CD4-positive, alpha-beta T cell (primary cell): ENCODE measurements around the gene G2E3. TPM values are rescaled to one million over a fixed set of nuclear protein-coding genes. Genes with fewer than 3 reads are reported as not detected.
"Not testable (repeated sequence)": the region's sequence is repeated elsewhere in the genome, so short reads cannot be mapped to it uniquely, and the experiment has no call there.

ENCODE experiments used
- ATAC-seq: fragments of 200-7000 bp; cut with Tn5 transposase; one replicate; pipeline ENCODE4 v1.10.0; 2022; ENCODE audit warnings: mild to moderate bottlenecking; ENCODE audit not compliant: poor library complexity
- CTCF ChIA-PET: fragments of 350-600 bp; sonication (Branson Sonifier 250); formaldehyde crosslinking; loops from one replicate; lab custom pipeline; 2021; ENCODE audit warnings: antibody characterized with exemption, inconsistent platforms; lab: Charles Lee
- POLR2A ChIA-PET: fragments of 350-600 bp; sonication (Branson Sonifier 250); formaldehyde crosslinking; loops from one replicate; lab custom pipeline; 2021; ENCODE audit warnings: antibody characterized with exemption, inconsistent platforms; lab: Charles Lee
- DNase-seq, 14 experiments: peaks; one replicate each; pipeline ENCODE4 v3.0.0-alpha.2; 2013 to 2020; ENCODE audit warnings: mixed read lengths in 2 of 14
- H3K27ac ChIP-seq, 2 donors: one replicate each; pipeline versions ENCODE4 v1.5.1 to v1.7.0; 2013; ENCODE audit warnings: low read length in 2 of 2, low read depth in 1 of 2, mild to moderate bottlenecking in 1 of 2
- H3K27me3 ChIP-seq, 2 experiments: 1 replicate in 1 of 2; 2 replicates in 1 of 2; pipeline versions ENCODE4 v1.6.1 to v1.7.0; 2013; ENCODE audit warnings: low read length in 2 of 2, control low read depth in 1 of 2, mild to moderate bottlenecking in 1 of 2, moderate library complexity in 1 of 2; ENCODE audit not compliant: insufficient read depth in 2 of 2, control insufficient read depth in 1 of 2
- H3K36me3 ChIP-seq: one replicate; pipeline ENCODE4 v1.6.1; 2013; ENCODE audit warnings: low read length, control low read depth; ENCODE audit not compliant: insufficient read depth
- H3K4me1 ChIP-seq: one replicate; pipeline ENCODE4 v1.6.1; 2013; ENCODE audit warnings: low read length, control low read depth; ENCODE audit not compliant: insufficient read depth
- H3K4me3 ChIP-seq: one replicate; pipeline ENCODE4 v1.5.1; 2013; ENCODE audit warnings: mild to moderate bottlenecking, low read length, moderate library complexity
- H3K9me3 ChIP-seq, 2 experiments: 1 replicate in 1 of 2; 2 replicates in 1 of 2; pipeline versions ENCODE4 v1.6.1 to v1.7.0; 2013; ENCODE audit warnings: low read length in 2 of 2, mild to moderate bottlenecking in 2 of 2, control low read depth in 1 of 2, moderate library complexity in 1 of 2; ENCODE audit not compliant: control insufficient read depth in 1 of 2, insufficient read depth in 1 of 2
- H3K27ac Mint-ChIP-seq: one replicate; pipeline ENCODE4 v1.8.0; 2020; ENCODE audit warnings: mixed read lengths
- H3K27me3 Mint-ChIP-seq: one replicate; pipeline ENCODE4 v1.8.0; 2021; ENCODE audit warnings: mixed read lengths
- H3K36me3 Mint-ChIP-seq: one replicate; pipeline ENCODE4 v1.8.0; 2021; ENCODE audit warnings: low read depth, mixed read lengths
- H3K4me1 Mint-ChIP-seq: one replicate; pipeline ENCODE4 v1.8.0; 2021; ENCODE audit warnings: low read depth, mixed read lengths
- H3K4me3 Mint-ChIP-seq: one replicate; pipeline ENCODE4 v1.8.0; 2020; ENCODE audit warnings: mild to moderate bottlenecking, mixed read lengths
- H3K9me3 Mint-ChIP-seq: one replicate; pipeline ENCODE4 v1.8.0; 2020; ENCODE audit warnings: mixed read lengths
- CTCF ChIP-seq: fragments of 200-600 bp; IDR thresholded peaks from one replicate; pipeline ENCODE4 v1.8.0; 2022; ENCODE audit warnings: antibody characterized with exemption, mild to moderate bottlenecking
- intact Hi-C, 2 experiments: fragments of 100-400 bp; cut with DNase I in 1 of 2; cut with micrococcal nuclease in 1 of 2; formaldehyde crosslinking; loops; one replicate each; pipeline versions ENCODE4 v1.15.1 to v1.9.0; 2023 to 2025; cut with DNase I, micrococcal nuclease
- total RNA-seq, 174 experiments: library from RNA in 2 of 174; stranded (reverse) in 2 of 174; gene quantifications; one replicate each; pipeline ENCODE4 v1.2.3 and lab custom pipeline; 2021 to 2026

The G2E3 gene
- total RNA-seq, 2 experiments from 2014 or later, result 23.8 to 24.3 TPM

GRCh38 chr14:30641207-30641606 lies 82.2 kb downstream of the G2E3 start:
- Mint-ChIP-seq H3K27ac (no peak overlapping the region), H3K27me3 (no peaks in the 10 kb centered on the region), H3K36me3 (peaks cover 88% of the 10 kb centered on the region), H3K4me1 (peaks cover 6% of the 10 kb centered on the region), H3K4me3 (no peak overlapping the region), H3K9me3 (peaks cover 1% of the 10 kb centered on the region)
- H3K27me3 ChIP-seq, result no peaks in the 10 kb centered on the region
- TF ChIP-seq CTCF, result no peak
- POLR2A ChIA-PET, result interaction anchor here (0.7 kb wide), 1 partner anchor 19 kb away, joined by 4 read pairs; the partner anchor contains the start of gene SCFD1
- CTCF ChIA-PET, result no interaction called here
- peaks cover 63% of the 10 kb centered on the region for H3K36me3 ChIP-seq
- no peaks in the 10 kb centered on the region for H3K9me3 ChIP-seq
- H3K27ac ChIP-seq, result no peak overlapping the region
- ATAC-seq (no peak), DNase-seq (no peak)
- intact Hi-C loops, result no loop called here
- H3K4me3 ChIP-seq, result no peak overlapping the region
- H3K4me1 ChIP-seq, result no peaks in the 10 kb centered on the region

GRCh38 chr14:30644462-30644861 lies 85.5 kb downstream of the G2E3 start:
- H3K9me3 Mint-ChIP-seq, H3K9me3 ChIP-seq, H3K4me1 ChIP-seq, H3K27me3 ChIP-seq, POLR2A ChIA-PET, H3K27ac ChIP-seq, H3K4me3 ChIP-seq, CTCF ChIA-PET, H3K4me3 Mint-ChIP-seq, H3K27me3 Mint-ChIP-seq, H3K4me1 Mint-ChIP-seq, ATAC-seq, H3K27ac Mint-ChIP-seq, DNase-seq, intact Hi-C loops: not testable (repeated sequence)
- H3K36me3 Mint-ChIP-seq, result peaks cover 87% of the 10 kb centered on the region
- peaks cover 62% of the 10 kb centered on the region for H3K36me3 ChIP-seq

GRCh38 chr14:30645600-30645999 lies 86.6 kb downstream of the G2E3 start:
- Histone ChIP-seq H3K27me3 (no peaks in the 10 kb centered on the region), H3K36me3 (peaks cover 66% of the 10 kb centered on the region), H3K4me3 (no peak overlapping the region), H3K4me1 (no peaks in the 10 kb centered on the region), H3K9me3 (no peaks in the 10 kb centered on the region), H3K27ac (no peak overlapping the region)
- Mint-ChIP-seq H3K27ac (no peak overlapping the region), H3K9me3 (peaks cover 1% of the 10 kb centered on the region), H3K27me3 (no peaks in the 10 kb centered on the region), H3K36me3 (peaks cover 89% of the 10 kb centered on the region), H3K4me3 (no peak overlapping the region), H3K4me1 (peaks cover 7% of the 10 kb centered on the region)
- ChIA-PET POLR2A (no interaction called here), CTCF (no interaction called here)
- DNase-seq (no peak), ATAC-seq (no peak)
- intact Hi-C loops, result no loop called here
- TF ChIP-seq CTCF, result no peak

GRCh38 chr14:30648471-30648870 lies 89.5 kb downstream of the G2E3 start:
- H3K4me1 Mint-ChIP-seq, result peaks cover 7% of the 10 kb centered on the region
- H3K9me3 Mint-ChIP-seq, result peaks cover 1% of the 10 kb centered on the region
- ChIA-PET CTCF (interaction anchor here (1.4 kb wide), 1 partner anchor 58 kb away, joined by 3 read pairs; no protein-coding TSS in a partner anchor), POLR2A (no interaction called here)
- H3K9me3 ChIP-seq, result no peaks in the 10 kb centered on the region
- peaks cover 75% of the 10 kb centered on the region for H3K36me3 ChIP-seq
- H3K27me3 Mint-ChIP-seq, result no peaks in the 10 kb centered on the region
- no peak for ATAC-seq
- H3K27ac ChIP-seq, result no peak overlapping the region
- no peak for TF ChIP-seq CTCF
- DNase-seq, result no peak
- H3K27me3 ChIP-seq, result no peaks in the 10 kb centered on the region
- intact Hi-C loops, result no loop called here
- peaks cover 79% of the 10 kb centered on the region for H3K36me3 Mint-ChIP-seq
- H3K27ac Mint-ChIP-seq, result no peak overlapping the region
- H3K4me3 ChIP-seq, result no peak overlapping the region
- no peaks in the 10 kb centered on the region for H3K4me1 ChIP-seq
- no peak overlapping the region for H3K4me3 Mint-ChIP-seq
